ENCODE results near the gene OTULIN.
A peak's percentile ranks its signal among the peaks of the same experiment; 100 is the strongest.

OTULIN gene

DNA sequence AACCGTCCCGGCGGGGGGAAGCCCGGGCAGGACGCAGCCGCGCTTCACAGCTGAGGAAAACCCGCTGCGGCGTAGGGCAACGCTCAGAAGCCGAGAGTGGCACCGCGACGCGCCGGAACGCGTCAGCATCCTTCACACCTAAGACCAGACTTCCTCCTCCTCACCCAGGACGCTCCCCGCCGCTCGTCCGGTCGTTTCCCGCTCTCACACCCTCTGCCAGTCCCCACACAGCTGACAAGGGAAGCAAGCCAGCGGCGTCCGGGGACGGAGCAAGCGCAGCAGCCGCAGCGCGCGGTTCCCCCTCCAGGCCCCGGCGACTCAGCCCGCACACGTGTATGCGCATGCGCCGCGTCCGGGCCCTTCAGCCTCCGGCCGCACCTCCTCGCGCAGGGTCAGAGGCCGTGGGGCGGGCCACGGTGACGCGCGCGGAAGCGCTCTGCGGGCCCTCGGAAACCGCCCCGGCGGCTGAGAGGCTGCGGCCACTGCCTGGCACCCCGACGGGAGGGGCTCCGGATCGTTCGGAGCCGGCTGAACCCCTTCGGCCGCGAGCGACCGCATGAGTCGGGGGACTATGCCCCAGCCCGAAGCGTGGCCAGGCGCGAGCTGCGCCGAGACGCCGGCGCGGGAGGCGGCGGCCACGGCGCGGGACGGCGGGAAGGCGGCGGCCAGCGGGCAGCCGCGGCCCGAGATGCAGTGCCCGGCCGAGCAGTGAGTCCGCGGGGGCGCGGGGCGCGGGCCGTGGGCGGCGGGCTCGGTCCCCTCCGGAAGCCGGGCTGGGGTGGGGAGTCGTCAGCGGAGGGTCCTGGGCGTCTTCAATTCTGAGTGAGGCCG is at the start of gene OTULIN:
Gene OTULIN (plus strand): TSS at position 449 of the 831 bp plus-strand sequence. CDS start 108 bp downstream, at position 557.
- Histone ChIP-seq H3K4me1 (ENCODE audit: control insufficient read depth, insufficient read depth, low read length) (peaks cover 34% of the 10 kb centered on the region), H3K27me3 (ENCODE audit: control insufficient read depth in 1 of 2, insufficient read depth in 2 of 2, low read length in 2 of 2) (no peaks in the 10 kb centered on the region), H3K9ac (ENCODE audit: low read length in 2 of 2) (peak within 1 kb of the TSS; percentile 67 to 86), H3K36me3 (ENCODE audit: control insufficient read depth in 2 of 2, insufficient read depth in 2 of 2, low read length in 2 of 2) (no peaks in the 10 kb centered on the region), H3K9me3 (ENCODE audit: control insufficient read depth in 2 of 2, low read length in 2 of 2) (no peaks in the 10 kb centered on the region), H3K27ac (ENCODE audit: low read length) (peak within 1 kb of the TSS; percentile 89), H3K4me3 (ENCODE audit: low read length in 2 of 2) (peak within 1 kb of the TSS; percentile 88 to 89)

GRCh38 chr5:14615365-14615764 is 49.2 kb upstream of the OTULIN start:
- no peak overlapping the region for H3K4me3 ChIP-seq (ENCODE audit: low read length in 2 of 2)
- no peaks in the 10 kb centered on the region for H3K27me3 ChIP-seq (ENCODE audit: control insufficient read depth in 1 of 2, insufficient read depth in 2 of 2, low read length in 2 of 2)
- no peaks in the 10 kb centered on the region for H3K4me1 ChIP-seq (ENCODE audit: control insufficient read depth, insufficient read depth, low read length)
- H3K27ac ChIP-seq (ENCODE audit: low read length): no peak overlapping the region
- H3K36me3 ChIP-seq (ENCODE audit: control insufficient read depth in 2 of 2, insufficient read depth in 2 of 2, low read length in 2 of 2): no peaks in the 10 kb centered on the region
- no peak overlapping the region for H3K9ac ChIP-seq (ENCODE audit: low read length in 2 of 2)
- no peaks in the 10 kb centered on the region for H3K9me3 ChIP-seq (ENCODE audit: control insufficient read depth in 2 of 2, low read length in 2 of 2)

GRCh38 chr5:14617441-14617840 is 47.1 kb upstream of the OTULIN start:
- no peaks in the 10 kb centered on the region for H3K27me3 ChIP-seq (ENCODE audit: control insufficient read depth in 1 of 2, insufficient read depth in 2 of 2, low read length in 2 of 2)
- H3K4me3 ChIP-seq (ENCODE audit: low read length in 2 of 2): no peak overlapping the region
- no peak overlapping the region for H3K9ac ChIP-seq (ENCODE audit: low read length in 2 of 2)
- no peaks in the 10 kb centered on the region for H3K9me3 ChIP-seq (ENCODE audit: control insufficient read depth in 2 of 2, low read length in 2 of 2)
- no peaks in the 10 kb centered on the region for H3K4me1 ChIP-seq (ENCODE audit: control insufficient read depth, insufficient read depth, low read length)
- no peaks in the 10 kb centered on the region for H3K36me3 ChIP-seq (ENCODE audit: control insufficient read depth in 2 of 2, insufficient read depth in 2 of 2, low read length in 2 of 2)
- no peak overlapping the region for H3K27ac ChIP-seq (ENCODE audit: low read length)

GRCh38 chr5:14627270-14627669 is 37.2 kb upstream of the OTULIN start:
- Histone ChIP-seq H3K27ac (ENCODE audit: low read length) (no peak overlapping the region), H3K4me1 (ENCODE audit: control insufficient read depth, insufficient read depth, low read length) (no peaks in the 10 kb centered on the region), H3K4me3 (ENCODE audit: low read length in 2 of 2) (no peak overlapping the region), H3K27me3 (ENCODE audit: control insufficient read depth in 1 of 2, insufficient read depth in 2 of 2, low read length in 2 of 2) (no peaks in the 10 kb centered on the region), H3K36me3 (ENCODE audit: control insufficient read depth in 2 of 2, insufficient read depth in 2 of 2, low read length in 2 of 2) (no peaks in the 10 kb centered on the region), H3K9ac (ENCODE audit: low read length in 2 of 2) (no peak overlapping the region), H3K9me3 (ENCODE audit: control insufficient read depth in 2 of 2, low read length in 2 of 2) (no peaks in the 10 kb centered on the region)

DNA sequence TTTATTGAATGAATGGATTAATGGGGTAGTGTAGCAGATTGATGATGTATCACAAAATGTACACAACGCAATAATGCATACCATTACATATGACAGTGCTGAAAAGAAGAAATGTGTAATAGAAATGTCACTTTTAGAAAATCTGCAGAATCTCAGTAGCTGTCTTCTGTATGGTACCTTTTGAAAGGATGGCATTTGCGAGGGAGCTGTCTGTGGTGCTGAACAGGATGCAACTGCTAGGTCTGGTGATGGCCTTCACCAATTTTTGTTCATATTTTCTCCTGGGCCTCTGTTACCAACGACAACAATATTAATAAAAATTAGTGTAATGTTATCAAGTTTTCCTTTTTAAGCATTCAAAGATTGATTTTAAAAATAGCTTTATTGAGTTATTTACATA is 36.2 kb upstream of the OTULIN start:
- Histone ChIP-seq H3K27ac (ENCODE audit: low read length) (no peak overlapping the region), H3K4me1 (ENCODE audit: control insufficient read depth, insufficient read depth, low read length) (no peaks in the 10 kb centered on the region), H3K4me3 (ENCODE audit: low read length in 2 of 2) (no peak overlapping the region), H3K27me3 (ENCODE audit: control insufficient read depth in 1 of 2, insufficient read depth in 2 of 2, low read length in 2 of 2) (no peaks in the 10 kb centered on the region), H3K36me3 (ENCODE audit: control insufficient read depth in 2 of 2, insufficient read depth in 2 of 2, low read length in 2 of 2) (no peaks in the 10 kb centered on the region), H3K9ac (ENCODE audit: low read length in 2 of 2) (no peak overlapping the region), H3K9me3 (ENCODE audit: control insufficient read depth in 2 of 2, low read length in 2 of 2) (no peaks in the 10 kb centered on the region)

DNA sequence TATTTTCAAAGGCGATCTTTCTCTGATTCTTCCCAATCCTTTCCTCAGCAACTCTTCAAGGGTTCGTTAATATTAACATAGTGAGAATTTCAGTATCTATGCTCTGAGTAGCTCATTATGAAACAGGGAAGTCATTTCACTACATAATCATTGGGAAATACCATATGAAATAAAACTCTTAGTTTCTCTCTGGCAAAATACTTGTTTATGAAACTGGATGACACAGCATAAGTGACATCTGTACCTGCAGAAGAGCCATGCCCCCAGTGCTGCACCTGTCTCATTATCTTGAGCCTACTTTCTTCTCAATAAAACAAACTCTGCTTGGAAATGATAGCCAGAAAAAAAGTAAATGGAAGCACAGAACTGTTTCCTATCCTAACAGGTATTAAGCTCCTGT is 33.8 kb upstream of the OTULIN start:
- H3K36me3 ChIP-seq (ENCODE audit: control insufficient read depth in 2 of 2, insufficient read depth in 2 of 2, low read length in 2 of 2): no peaks in the 10 kb centered on the region

GRCh38 chr5:14635656-14636055 is 28.9 kb upstream of the OTULIN start:
- H3K9ac ChIP-seq (ENCODE audit: low read length in 2 of 2): no peak overlapping the region
- no peak overlapping the region for H3K27ac ChIP-seq (ENCODE audit: low read length)
- no peaks in the 10 kb centered on the region for H3K36me3 ChIP-seq (ENCODE audit: control insufficient read depth in 2 of 2, insufficient read depth in 2 of 2, low read length in 2 of 2)
- H3K9me3 ChIP-seq (ENCODE audit: control insufficient read depth in 2 of 2, low read length in 2 of 2): no peaks in the 10 kb centered on the region
- H3K4me3 ChIP-seq (ENCODE audit: low read length in 2 of 2): no peak overlapping the region
- H3K27me3 ChIP-seq (ENCODE audit: control insufficient read depth in 1 of 2, insufficient read depth in 2 of 2, low read length in 2 of 2): peaks cover 0 to 2% of the 10 kb centered on the region in 2 donors
- H3K4me1 ChIP-seq (ENCODE audit: control insufficient read depth, insufficient read depth, low read length): no peaks in the 10 kb centered on the region

More for the DNA sequence above, 33.8 kb upstream of the OTULIN start:
- Histone ChIP-seq H3K9me3 (ENCODE audit: control insufficient read depth in 2 of 2, low read length in 2 of 2) (no peaks in the 10 kb centered on the region), H3K27ac (ENCODE audit: low read length) (no peak overlapping the region), H3K27me3 (ENCODE audit: control insufficient read depth in 1 of 2, insufficient read depth in 2 of 2, low read length in 2 of 2) (no peaks in the 10 kb centered on the region), H3K4me1 (ENCODE audit: control insufficient read depth, insufficient read depth, low read length) (no peaks in the 10 kb centered on the region), H3K9ac (ENCODE audit: low read length in 2 of 2) (no peak overlapping the region), H3K4me3 (ENCODE audit: low read length in 2 of 2) (no peak overlapping the region)

GRCh38 chr5:14640765-14641164 is 23.8 kb upstream of the OTULIN start:
- H3K9ac ChIP-seq (ENCODE audit: low read length in 2 of 2): no peak overlapping the region
- no peak overlapping the region for H3K27ac ChIP-seq (ENCODE audit: low read length)
- H3K9me3 ChIP-seq (ENCODE audit: control insufficient read depth in 2 of 2, low read length in 2 of 2): no peaks in the 10 kb centered on the region
- H3K4me1 ChIP-seq (ENCODE audit: control insufficient read depth, insufficient read depth, low read length): no peaks in the 10 kb centered on the region
- H3K4me3 ChIP-seq (ENCODE audit: low read length in 2 of 2): no peak overlapping the region
- peaks cover 0 to 2% of the 10 kb centered on the region in 2 donors for H3K27me3 ChIP-seq (ENCODE audit: control insufficient read depth in 1 of 2, insufficient read depth in 2 of 2, low read length in 2 of 2)
- no peaks in the 10 kb centered on the region for H3K36me3 ChIP-seq (ENCODE audit: control insufficient read depth in 2 of 2, insufficient read depth in 2 of 2, low read length in 2 of 2)

DNA sequence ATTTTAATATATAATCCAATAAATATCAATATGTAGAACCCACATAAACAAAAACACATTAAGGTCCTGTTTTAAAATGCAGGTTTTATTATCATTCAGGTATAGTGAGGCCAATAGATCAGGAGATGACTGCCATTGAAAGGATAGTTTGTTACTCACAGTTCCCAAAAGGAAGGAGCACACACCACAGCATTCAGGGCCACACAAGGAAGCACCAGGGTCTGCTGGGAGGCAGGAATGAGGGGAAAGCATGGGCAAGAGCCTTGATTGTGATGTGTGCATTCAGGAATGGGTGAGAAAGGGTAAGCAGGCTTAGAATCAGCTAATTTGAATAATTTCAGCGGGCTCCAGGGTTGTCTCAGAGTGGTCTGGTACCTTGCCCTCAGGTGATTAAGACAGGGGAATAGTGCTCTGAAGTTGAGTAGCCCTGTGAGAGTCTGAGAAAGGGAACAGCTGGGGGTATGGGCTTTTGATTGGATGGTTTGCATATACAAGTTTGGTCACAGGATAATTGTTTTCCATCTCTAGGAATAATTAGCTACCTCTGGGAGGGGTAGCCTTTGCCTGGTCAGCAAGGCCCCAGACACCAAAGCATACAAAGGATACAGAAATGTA is 19.8 kb upstream of the OTULIN start:
- no peaks in the 10 kb centered on the region for H3K4me1 ChIP-seq (ENCODE audit: control insufficient read depth, insufficient read depth, low read length)
- no peak overlapping the region for H3K9ac ChIP-seq (ENCODE audit: low read length in 2 of 2)
- no peaks in the 10 kb centered on the region for H3K9me3 ChIP-seq (ENCODE audit: control insufficient read depth in 2 of 2, low read length in 2 of 2)
- no peak overlapping the region for H3K27ac ChIP-seq (ENCODE audit: low read length)
- no peak overlapping the region for H3K4me3 ChIP-seq (ENCODE audit: low read length in 2 of 2)
- no peaks in the 10 kb centered on the region for H3K36me3 ChIP-seq (ENCODE audit: control insufficient read depth in 2 of 2, insufficient read depth in 2 of 2, low read length in 2 of 2)
- peaks cover 0 to 7% of the 10 kb centered on the region in 2 donors for H3K27me3 ChIP-seq (ENCODE audit: control insufficient read depth in 1 of 2, insufficient read depth in 2 of 2, low read length in 2 of 2)

- no peak overlapping the region for H3K9ac ChIP-seq (ENCODE audit: low read length in 2 of 2)
- H3K4me3 ChIP-seq (ENCODE audit: low read length in 2 of 2): no peak overlapping the region
- H3K27ac ChIP-seq (ENCODE audit: low read length): no peak overlapping the region
- no peaks in the 10 kb centered on the region for H3K9me3 ChIP-seq (ENCODE audit: control insufficient read depth in 2 of 2, low read length in 2 of 2)
- H3K4me1 ChIP-seq (ENCODE audit: control insufficient read depth, insufficient read depth, low read length): no peaks in the 10 kb centered on the region
- peaks cover 0 to 5% of the 10 kb centered on the region in 2 donors for H3K27me3 ChIP-seq (ENCODE audit: control insufficient read depth in 1 of 2, insufficient read depth in 2 of 2, low read length in 2 of 2)
- no peaks in the 10 kb centered on the region for H3K36me3 ChIP-seq (ENCODE audit: control insufficient read depth in 2 of 2, insufficient read depth in 2 of 2, low read length in 2 of 2)
These were observed 14.5 kb upstream of the OTULIN start for GRCh38 chr5:14650052-14650451.

Measured in stomach smooth muscle (tissue), 2 donors.